Psoas muscle (tissue), 8 donors: ENCODE data around the gene STK25. TPM values are rescaled to one million over a fixed set of nuclear protein-coding genes. Genes with fewer than 3 reads are reported as not detected.
"Not testable (repeated sequence)": the region's sequence is repeated elsewhere in the genome, so short reads cannot be mapped to it uniquely, and the experiment has no call there.

Source experiments
- ATAC-seq, 4 donors: fragments of 200-7000 bp; cut with Tn5 transposase; one replicate each; pipeline ENCODE4 v1.9.1; 2020; ENCODE audit warnings: moderate library complexity in 3 of 4, mild to moderate bottlenecking in 2 of 4
- DNase-seq, 2 donors: peaks; one replicate each; pipeline ENCODE4 v3.0.0-alpha.2; 2020
- H3K27ac ChIP-seq: fragments of 200-600 bp; one replicate; pipeline ENCODE4 v1.8.0; 2022
- H3K27me3 ChIP-seq, 3 donors: fragments of 200-600 bp in 1 of 3; one replicate each; pipeline versions ENCODE4 v1.6.1 to v1.8.0; 2013 to 2022; ENCODE audit warnings: low read length in 2 of 3, mild to moderate bottlenecking in 2 of 3, moderate library complexity in 1 of 3; ENCODE audit not compliant: insufficient read depth in 3 of 3
- H3K36me3 ChIP-seq, 2 donors: fragments of 200-600 bp in 1 of 2; one replicate each; pipeline versions ENCODE4 v1.6.1 to v1.8.0; 2013 to 2022; ENCODE audit warnings: low read depth in 1 of 2, mild to moderate bottlenecking in 1 of 2, moderate library complexity in 1 of 2; ENCODE audit not compliant: insufficient read depth in 1 of 2
- H3K4me1 ChIP-seq: fragments of 200-600 bp; one replicate; pipeline ENCODE4 v1.8.0; 2022
- H3K4me3 ChIP-seq: fragments of 200-600 bp; one replicate; pipeline ENCODE4 v1.8.0; 2022; ENCODE audit warnings: mild to moderate bottlenecking
- H3K9me3 ChIP-seq: fragments of 200-600 bp; one replicate; pipeline ENCODE4 v1.8.0; 2022
- CTCF ChIP-seq: fragments of 200-600 bp; IDR thresholded peaks from one replicate; pipeline ENCODE4 v1.8.0; 2022; ENCODE audit warnings: antibody characterized with exemption
- WGBS, 3 donors: extraction: QIAGEN DNeasy Blood & Tissue Kit; methylation state at CpG; one replicate each; pipeline versions ENCODE4 v1.1.6 to v1.1.7; 2013; 5-methylcytosine and 5-hydroxymethylcytosine counted together
- intact Hi-C, 2 donors: fragments of 100-400 bp; cut with DNase I; formaldehyde crosslinking; loops; one replicate each; pipeline versions ENCODE4 v1.11.0 to v1.14.2; 2022
- polyA plus RNA-seq, 3 donors: library from polyadenylated mRNA; stranded (reverse); fragments of 200-250 nt; gene quantifications; one replicate each; pipeline ENCODE4 v1.2.3, GENCODE V29; 2013
- total RNA-seq, 4 donors: library from RNA; stranded (reverse); fragmentation: NEBNext Ultra II Directional in 2 of 4; extraction: Animal tissue kit (Norgen Biotek cat#: 25700) in 2 of 4; gene quantifications; one replicate each; pipeline versions ENCODE4 v1.2.1 to v1.2.4, GENCODE V29; 2021 to 2023
- donor health status: healthy with polysubstance abuse.
- donor health status: DM: no; HTN: no; CAD: no; lungs with moderate emphysema.
- donor health status: Bipolar disorder and iron deficiency.
- donor health status: healthy.
- donor health status: DM: yes; HTN: yes; CAD: no.
- donor health status: DM: no; HTN: no; CAD: no.
- donor health status: DM: no; HTN: no; CAD: no.
- donor health status: DM: yes; HTN: yes; CAD: no.

Gene STK25
- total and polyA plus RNA-seq, 7 donors = 227 to 489 (median 281) TPM

DNA sequence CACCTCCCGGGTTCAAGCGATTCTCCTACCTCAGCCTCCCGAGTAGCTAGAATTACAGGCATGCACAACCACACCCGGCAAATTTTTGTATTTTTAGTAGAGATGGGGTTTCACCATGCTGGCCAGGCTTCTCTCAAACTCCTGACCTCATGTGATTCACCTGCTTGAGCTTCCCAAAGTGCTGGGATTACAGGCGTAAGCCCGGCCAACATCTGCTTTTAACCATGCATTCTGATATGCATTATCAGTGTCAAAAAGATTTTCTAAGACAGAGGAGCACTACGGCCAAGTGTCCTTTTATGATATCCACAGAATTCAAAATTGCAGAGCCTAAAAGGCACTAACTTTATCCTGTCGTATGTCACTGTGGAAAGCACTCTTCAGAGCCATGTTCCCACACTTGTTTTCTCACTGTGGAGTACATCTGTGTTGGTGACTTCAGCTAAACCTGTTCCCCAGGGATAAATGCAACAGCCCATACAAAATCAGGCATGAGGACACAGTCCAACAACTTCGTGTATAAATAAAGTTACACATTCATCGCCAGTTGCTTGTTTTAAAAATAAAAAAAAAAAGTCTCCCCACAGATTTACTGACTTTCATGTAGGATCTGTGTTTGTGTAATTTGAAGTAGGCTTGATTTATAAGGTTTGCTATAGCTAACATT, 56.4 kb downstream of the STK25 start:
- Histone ChIP-seq H3K4me1 (no peaks in the 10 kb centered on the region), H3K27me3 (no peaks in the 10 kb centered on the region), H3K9me3 (no peaks in the 10 kb centered on the region), H3K36me3 (peaks cover 0 to 8% of the 10 kb centered on the region in 2 donors), H3K4me3 (no peak overlapping the region), H3K27ac (no peak overlapping the region)
- 30 to 43% (median 36%) methylated on average over 10 of the region's 10 CpGs for WGBS, 3 donors
- ATAC-seq (peak in 1 of 4 donors; percentile 57), DNase-seq (no peak)
- intact Hi-C loops = no loop called here
- TF ChIP-seq CTCF = no peak

DNA sequence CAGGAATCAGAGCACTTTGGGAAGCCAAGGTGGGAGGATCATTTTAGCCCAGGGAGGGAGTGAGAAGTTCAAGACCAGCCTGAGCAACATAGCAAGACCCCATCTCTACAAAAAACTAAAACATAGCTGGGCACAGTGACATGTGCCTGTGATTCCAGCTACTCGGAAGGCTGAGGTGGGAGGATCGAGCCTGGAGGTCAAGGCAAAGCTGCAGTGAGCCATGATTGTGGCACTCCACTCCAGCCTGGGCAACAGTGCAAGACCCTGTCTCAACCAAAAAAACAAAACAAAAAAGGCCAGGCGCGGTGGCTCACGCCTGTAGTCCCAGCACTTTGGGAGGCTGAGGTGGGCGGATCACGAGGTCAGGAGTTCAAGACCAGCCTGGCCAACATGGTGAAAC, 58.3 kb downstream of the STK25 start:
- H3K36me3 ChIP-seq = peaks cover 0 to 20% of the 10 kb centered on the region in 2 donors
- H3K4me3 ChIP-seq = not testable (repeated sequence)

GRCh38 chr2:241445426-241445825, 63.0 kb downstream of the STK25 start:
- Histone ChIP-seq H3K27ac (no peak overlapping the region), H3K9me3 (no peaks in the 10 kb centered on the region), H3K36me3 (peaks cover 0 to 58% of the 10 kb centered on the region in 2 donors), H3K4me3 (no peak overlapping the region), H3K27me3 (no peaks in the 10 kb centered on the region), H3K4me1 (no peaks in the 10 kb centered on the region)
- intact Hi-C loops = no loop called here
- no peak for TF ChIP-seq CTCF
- DNase-seq = no peak
- ATAC-seq = no peak
- WGBS, 3 donors = 78 to 92% (median 84%) methylated on average over 2 of the region's 2 CpGs

More for the DNA sequence above, 58.3 kb downstream of the STK25 start:
- H3K27ac ChIP-seq, H3K9me3 ChIP-seq, intact Hi-C loops, H3K27me3 ChIP-seq, H3K4me1 ChIP-seq, DNase-seq, ATAC-seq: not testable (repeated sequence)
- 92 to 98% (median 95%) methylated on average over 4 to 7 of the region's 7 CpGs for WGBS, 3 donors

- intact Hi-C loops = no loop called here
- DNase-seq (no peak), ATAC-seq (no peak)
- Histone ChIP-seq H3K9me3 (no peaks in the 10 kb centered on the region), H3K27ac (no peak overlapping the region), H3K4me1 (no peaks in the 10 kb centered on the region), H3K4me3 (no peak overlapping the region), H3K36me3 (peaks cover 0 to 73% of the 10 kb centered on the region in 2 donors), H3K27me3 (no peaks in the 10 kb centered on the region)
- WGBS, 3 donors = 87 to 94% (median 89%) methylated on average over 6 of the region's 6 CpGs
- no peak for TF ChIP-seq CTCF
These were observed 64.7 kb downstream of the STK25 start for GRCh38 chr2:241443486-241444223.

Other genes starting within 250 kb of the STK25 start
- gene HDLBP, start 192.9 kb downstream of the STK25 start, total RNA-seq = 100 to 1,000 TPM; 349 to 526 (median 469) TPM
- 100 to 1,000 TPM; 264 to 421 (median 283) TPM for gene HDLBP, start 192.9 kb downstream of the STK25 start, polyA plus RNA-seq
- gene SEPTIN2, start 192.7 kb downstream of the STK25 start, total RNA-seq = 100 to 1,000 TPM in 3 of 4 donors, 10 to 100 TPM in 1; 86.4 to 161 (median 126) TPM
- 100 to 1,000 TPM in 1 of 3 donors, 10 to 100 TPM in 2; 68.8 to 122 (median 90.0) TPM for gene SEPTIN2, start 192.7 kb downstream of the STK25 start, polyA plus RNA-seq
- 10 to 100 TPM; 17.4 to 18.4 (median 17.7) TPM for gene FARP2, start 152.3 kb downstream of the STK25 start, total RNA-seq
- 1 to 10 TPM; 5.8 to 8.4 (median 6.0) TPM for gene FARP2, start 152.3 kb downstream of the STK25 start, polyA plus RNA-seq
- 1 to 10 TPM; 1.3 to 3.9 (median 3.2) TPM for gene BOK, start 50.2 kb upstream of the STK25 start, total RNA-seq
- 10 to 100 TPM in 1 of 3 donors, 1 to 10 TPM in 2; 1.3 to 12.8 (median 3.9) TPM for gene BOK, start 50.2 kb upstream of the STK25 start, polyA plus RNA-seq
- 10 to 100 TPM; 64.9 to 96.7 (median 79.4) TPM for gene THAP4, start 128.6 kb upstream of the STK25 start, total RNA-seq
- gene THAP4, start 128.6 kb upstream of the STK25 start, polyA plus RNA-seq = 100 to 1,000 TPM in 1 of 3 donors, 10 to 100 TPM in 2; 86.6 to 133 (median 93.1) TPM
- 10 to 100 TPM; 33.7 to 51.3 (median 37.3) TPM for gene ATG4B, start 129.1 kb upstream of the STK25 start, total RNA-seq
- 10 to 100 TPM; 40.0 to 48.3 (median 40.8) TPM for gene ATG4B, start 129.1 kb upstream of the STK25 start, polyA plus RNA-seq
- 1 to 10 TPM; 6.4 to 8.5 (median 6.7) TPM for gene DTYMK, start 178.2 kb upstream of the STK25 start, total RNA-seq
- gene DTYMK, start 178.2 kb upstream of the STK25 start, polyA plus RNA-seq = 10 to 100 TPM in 2 of 3 donors, 1 to 10 TPM in 1; 8.1 to 24.6 (median 20.0) TPM
- gene ING5, start 193.5 kb upstream of the STK25 start, total RNA-seq = 10 to 100 TPM; 16.7 to 20.5 (median 17.9) TPM
- 10 to 100 TPM; 14.5 to 25.4 (median 22.9) TPM for gene ING5, start 193.5 kb upstream of the STK25 start, polyA plus RNA-seq
- 10 to 100 TPM; 20.3 to 31.0 (median 23.6) TPM for gene D2HGDH, start 226.0 kb upstream of the STK25 start, total RNA-seq
- 10 to 100 TPM; 14.1 to 15.6 (median 14.9) TPM for gene D2HGDH, start 226.0 kb upstream of the STK25 start, polyA plus RNA-seq